ES-I3 (cell line): Measurements from ENCODE around the gene DPAGT1.

Source experiments
- H3K36me3 ChIP-seq: 2 replicates; pipeline ENCODE4 v1.6.1; 2013; ENCODE audit warnings: mild to moderate bottlenecking, low read length, control low read depth, moderate library complexity; ENCODE audit not compliant: insufficient read depth
- H3K4me1 ChIP-seq: 2 replicates; pipeline ENCODE4 v1.6.1; 2013; ENCODE audit warnings: mild to moderate bottlenecking, control low read depth, low read length; ENCODE audit not compliant: insufficient read depth
- H3K9ac ChIP-seq: 2 replicates; pipeline ENCODE4 v1.6.1; 2013; ENCODE audit warnings: low read depth, mild to moderate bottlenecking, low read length, moderate library complexity
- H3K9me3 ChIP-seq: 2 replicates; pipeline ENCODE4 v1.6.1; 2013; ENCODE audit warnings: mild to moderate bottlenecking, low read length, moderate library complexity; ENCODE audit not compliant: control insufficient read depth, insufficient read depth

The DPAGT1 gene

DNA sequence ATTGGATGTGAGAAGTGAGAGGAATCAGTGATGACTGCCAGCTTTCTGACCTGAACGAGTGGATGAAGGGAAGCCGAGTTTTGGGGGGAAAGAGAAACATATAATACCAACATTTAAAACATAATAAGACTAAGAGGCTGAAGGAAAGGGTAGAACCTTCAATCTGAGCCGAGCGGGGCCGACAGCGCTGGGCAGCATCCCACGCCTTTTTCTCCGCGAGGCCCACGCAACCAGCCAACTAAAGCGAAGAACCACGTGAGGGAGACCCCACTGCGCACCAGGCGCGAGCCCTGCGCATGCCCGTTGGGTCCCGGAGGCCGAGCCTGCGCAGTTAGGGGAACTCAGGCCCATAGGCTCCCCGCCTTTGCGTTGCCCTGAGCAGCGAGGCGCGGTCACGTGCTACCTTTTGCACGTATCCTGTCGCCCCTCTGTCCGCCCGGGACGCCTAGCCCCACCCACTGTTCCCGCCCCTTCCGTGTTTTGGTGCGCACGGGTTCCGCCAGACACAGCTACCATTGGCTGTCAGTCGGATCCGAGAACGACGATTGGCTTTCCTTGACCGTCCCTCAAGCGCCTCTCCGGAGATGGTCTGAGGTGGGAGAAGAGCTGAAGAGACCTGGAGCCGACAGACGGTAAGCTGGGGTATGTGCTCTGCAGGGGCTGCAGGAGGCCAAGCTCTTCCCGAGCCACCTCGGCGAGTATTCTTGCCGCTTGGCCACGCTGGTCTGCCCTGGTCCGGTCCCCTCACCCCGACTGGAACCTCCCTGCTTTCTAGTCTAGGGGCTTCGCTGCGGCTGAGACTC lies 19.6 kb upstream of the DPAGT1 start, which contains the start of gene HINFP:
Gene HINFP (plus strand): TSS at position 573 of the 803 bp plus-strand sequence. CDS start 5,365 bp downstream, outside the sequence.
- Histone ChIP-seq H3K9ac (peak within 1 kb of the TSS; percentile 95), H3K4me1 (no peaks in the 10 kb centered on the region), H3K36me3 (no peaks in the 10 kb centered on the region), H3K9me3 (no peaks in the 10 kb centered on the region)

DNA sequence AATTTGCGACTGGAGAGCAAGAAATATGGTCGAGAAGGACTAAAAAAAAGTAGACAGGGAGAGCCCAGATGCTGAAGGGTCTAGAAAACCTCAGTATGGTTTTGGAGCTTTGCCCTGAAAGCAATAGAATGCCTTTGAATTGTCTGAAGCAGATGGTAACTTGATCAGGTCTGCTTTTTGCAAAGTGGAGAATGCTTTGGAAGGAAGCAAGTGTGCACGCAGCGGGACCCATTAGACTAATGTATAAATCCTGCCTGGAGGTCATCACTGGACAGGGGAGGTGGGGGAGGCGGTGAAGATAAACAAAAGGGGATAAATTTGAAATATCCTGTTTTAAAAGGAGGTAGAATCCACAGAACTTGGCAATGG lies 19.0 kb upstream of the DPAGT1 start:
- H3K36me3 ChIP-seq: no peaks in the 10 kb centered on the region

DNA sequence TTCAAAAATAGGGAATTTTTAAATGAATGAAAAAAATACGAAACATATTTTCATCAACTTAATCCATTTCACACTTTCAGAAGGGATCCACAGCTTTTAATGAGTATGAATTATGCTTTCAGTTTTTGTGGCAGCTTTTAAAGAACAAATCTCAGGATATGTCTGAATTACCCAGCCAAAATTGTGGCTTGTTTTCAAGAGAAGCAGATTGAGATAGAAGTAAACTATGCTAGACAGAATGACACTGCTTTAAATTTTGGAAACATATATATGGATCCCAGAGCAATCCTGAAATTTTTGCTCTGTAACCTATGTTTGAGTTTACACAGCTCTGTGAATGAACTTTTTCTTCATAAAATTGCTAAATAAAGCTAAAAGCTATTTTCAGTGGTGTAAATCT lies 17.3 kb upstream of the DPAGT1 start:
- Histone ChIP-seq H3K36me3 (no peaks in the 10 kb centered on the region), H3K9ac (no peak overlapping the region), H3K4me1 (no peaks in the 10 kb centered on the region), H3K9me3 (no peaks in the 10 kb centered on the region)

More for the DNA sequence above, 19.0 kb upstream of the DPAGT1 start:
- peak overlapping the region; percentile 82 for H3K9ac ChIP-seq
- H3K4me1 ChIP-seq: no peaks in the 10 kb centered on the region
- no peaks in the 10 kb centered on the region for H3K9me3 ChIP-seq

DNA sequence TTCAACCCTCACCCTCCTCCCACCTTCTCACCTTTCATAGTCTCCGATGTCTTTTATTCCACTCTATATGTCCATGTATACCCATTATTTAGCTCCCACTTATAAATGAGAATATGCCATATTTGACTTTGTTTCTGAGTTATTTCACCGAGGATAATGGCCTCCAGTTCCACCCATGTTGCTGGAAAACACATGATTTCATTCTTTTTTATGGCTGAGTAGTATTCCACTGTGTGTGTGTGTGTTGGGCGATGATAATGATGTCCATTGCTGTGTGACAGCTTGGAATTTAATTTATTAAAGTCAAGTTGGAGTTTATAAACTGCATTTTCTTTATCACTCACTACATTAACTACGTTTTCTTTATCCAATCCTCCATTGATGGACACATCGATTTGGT lies 16.6 kb upstream of the DPAGT1 start:
- Histone ChIP-seq H3K36me3 (no peaks in the 10 kb centered on the region), H3K9me3 (no peaks in the 10 kb centered on the region), H3K9ac (no peak overlapping the region), H3K4me1 (no peaks in the 10 kb centered on the region; the same call in 1 of the 2 replicates)

DNA sequence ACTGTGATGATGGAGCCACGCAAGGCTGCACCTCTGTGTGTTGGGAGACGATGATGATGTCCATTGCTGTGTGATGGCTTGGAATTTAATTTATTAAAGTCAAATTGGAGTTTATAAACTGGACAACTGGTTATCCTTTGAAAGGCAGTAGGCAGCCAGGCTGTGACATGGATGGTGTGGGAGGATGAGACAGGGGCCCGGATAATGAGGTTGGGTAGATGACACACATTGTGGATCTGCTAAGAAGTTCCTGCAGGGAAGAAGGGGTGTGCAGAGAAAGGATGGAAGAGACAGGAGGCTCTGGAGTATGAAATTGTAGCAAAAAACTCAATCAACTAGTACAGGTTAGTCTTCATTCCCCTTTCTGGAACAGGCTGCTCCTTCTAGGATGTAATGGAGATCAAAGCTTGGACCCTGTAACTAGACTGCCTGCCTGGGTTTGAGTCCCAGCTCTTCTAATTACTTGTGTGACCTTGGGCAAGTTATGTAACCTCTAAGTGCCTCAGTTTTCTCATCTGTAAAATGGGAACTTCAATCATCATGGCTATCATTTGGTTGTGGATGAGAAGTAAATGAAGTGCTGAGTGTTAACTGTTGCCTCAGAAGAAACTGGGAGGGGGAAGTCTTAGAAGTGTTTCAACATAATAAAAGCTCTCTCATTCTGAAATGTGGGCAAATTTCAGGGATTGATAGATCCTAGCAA lies 15.5 kb upstream of the DPAGT1 start:
- H3K36me3 ChIP-seq: no peaks in the 10 kb centered on the region
- peaks cover 3% of the 10 kb centered on the region; the same call in 1 of the 2 replicates for H3K4me1 ChIP-seq
- no peak overlapping the region for H3K9ac ChIP-seq
- H3K9me3 ChIP-seq: no peaks in the 10 kb centered on the region

DNA sequence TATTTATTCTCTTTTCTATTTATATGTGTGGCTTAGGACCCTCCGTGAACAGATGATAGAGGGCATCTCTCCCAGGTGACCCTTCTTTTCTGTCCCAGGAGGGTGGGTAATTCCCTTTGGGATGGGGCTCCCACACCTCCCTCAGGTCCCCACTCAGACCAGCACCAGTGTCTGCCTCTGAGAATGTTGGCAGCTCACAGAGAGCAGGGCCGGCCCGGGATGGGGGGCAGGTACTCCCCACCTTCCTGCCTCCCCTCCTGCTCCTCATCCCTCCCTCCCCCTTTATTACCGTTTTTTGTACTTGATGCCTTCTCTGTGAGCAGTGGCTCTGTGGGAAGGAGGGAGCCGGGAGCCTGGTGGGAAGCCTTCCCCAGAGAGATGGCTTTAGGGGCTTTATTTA lies 14.9 kb upstream of the DPAGT1 start:
- Histone ChIP-seq H3K9me3 (no peaks in the 10 kb centered on the region), H3K4me1 (peaks cover 3% of the 10 kb centered on the region; the same call in 1 of the 2 replicates), H3K9ac (no peak overlapping the region), H3K36me3 (no peaks in the 10 kb centered on the region)

DNA sequence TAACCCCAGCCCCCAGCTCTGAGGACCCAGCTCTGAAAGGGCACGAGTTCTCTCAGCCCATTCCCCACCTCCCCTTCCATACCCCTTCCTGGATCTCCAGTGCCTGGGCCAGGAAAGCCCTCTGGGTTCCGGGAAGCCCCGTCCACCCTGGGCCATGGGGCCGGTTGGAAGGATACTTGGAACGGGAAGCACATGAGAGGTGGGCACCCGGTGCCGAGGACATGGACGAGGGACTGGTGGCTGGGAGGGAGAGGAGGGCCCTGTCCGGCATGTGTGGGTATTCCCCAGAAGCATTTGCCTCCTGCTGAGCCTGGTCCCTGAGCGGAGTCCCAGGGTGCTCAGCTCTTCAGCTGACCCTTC lies 14.6 kb upstream of the DPAGT1 start:
- H3K9me3 ChIP-seq: no peaks in the 10 kb centered on the region
- no peak overlapping the region for H3K9ac ChIP-seq
- peaks cover 3% of the 10 kb centered on the region; the same call in 1 of the 2 replicates for H3K4me1 ChIP-seq
- H3K36me3 ChIP-seq: no peaks in the 10 kb centered on the region

DNA sequence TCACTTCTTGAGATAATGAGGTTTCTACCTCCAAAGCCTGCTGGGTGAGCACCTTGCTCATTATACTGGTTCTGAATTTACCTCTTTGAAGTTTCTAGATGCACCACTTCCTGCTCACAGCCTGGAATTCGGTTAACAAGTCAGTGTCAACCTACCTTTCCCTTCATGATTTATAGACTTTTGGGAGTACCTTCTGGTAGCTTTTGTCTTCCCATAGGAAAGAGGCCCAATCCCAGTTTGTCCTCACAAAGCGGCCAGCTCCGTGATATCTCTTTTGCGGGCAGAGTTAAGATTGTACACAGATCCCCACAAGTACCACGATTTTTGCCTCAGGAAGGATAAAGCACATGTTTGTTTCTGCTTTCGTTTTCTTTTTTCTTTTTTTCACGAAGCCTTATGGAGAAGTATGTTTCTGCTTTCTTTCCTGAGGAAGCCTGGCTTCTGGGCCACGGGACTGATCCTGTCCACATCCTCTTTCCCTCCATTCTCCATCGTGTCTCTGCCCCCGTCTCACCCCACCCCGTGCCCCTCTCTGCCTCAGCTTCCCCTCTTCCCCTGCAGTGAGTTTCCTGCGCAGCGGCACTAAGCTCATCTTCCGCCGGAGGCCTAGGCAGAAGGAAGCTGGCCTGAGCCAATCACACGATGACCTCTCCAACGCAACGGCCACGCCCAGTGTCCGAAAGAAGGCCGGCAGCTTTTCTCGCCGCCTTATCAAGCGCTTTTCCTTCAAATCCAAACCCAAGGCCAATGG lies 14.0 kb upstream of the DPAGT1 start:
- Histone ChIP-seq H3K9me3 (no peaks in the 10 kb centered on the region), H3K4me1 (peaks cover 3% of the 10 kb centered on the region; the same call in 1 of the 2 replicates), H3K36me3 (no peaks in the 10 kb centered on the region), H3K9ac (no peak overlapping the region)

DNA sequence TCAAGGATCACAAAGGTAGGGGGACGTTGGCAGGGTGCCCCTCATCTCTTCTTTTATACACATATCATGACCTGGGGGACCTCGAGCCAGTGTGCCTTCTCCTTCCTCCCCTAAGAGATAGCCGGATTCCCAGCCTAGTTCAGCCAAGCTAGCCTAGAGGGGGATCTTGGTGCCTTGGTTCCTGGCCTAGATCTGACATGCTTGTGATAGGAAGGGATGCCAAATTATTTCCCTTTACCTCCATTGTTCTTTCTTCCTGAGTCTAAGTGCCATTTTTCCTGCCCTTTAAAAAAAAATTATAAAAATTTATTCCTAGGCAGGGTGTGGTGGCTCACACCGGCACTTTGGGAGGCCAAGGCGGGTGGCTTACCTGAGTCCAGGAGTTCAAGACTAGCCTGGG lies 12.7 kb upstream of the DPAGT1 start:
- no peaks in the 10 kb centered on the region for H3K36me3 ChIP-seq

DNA sequence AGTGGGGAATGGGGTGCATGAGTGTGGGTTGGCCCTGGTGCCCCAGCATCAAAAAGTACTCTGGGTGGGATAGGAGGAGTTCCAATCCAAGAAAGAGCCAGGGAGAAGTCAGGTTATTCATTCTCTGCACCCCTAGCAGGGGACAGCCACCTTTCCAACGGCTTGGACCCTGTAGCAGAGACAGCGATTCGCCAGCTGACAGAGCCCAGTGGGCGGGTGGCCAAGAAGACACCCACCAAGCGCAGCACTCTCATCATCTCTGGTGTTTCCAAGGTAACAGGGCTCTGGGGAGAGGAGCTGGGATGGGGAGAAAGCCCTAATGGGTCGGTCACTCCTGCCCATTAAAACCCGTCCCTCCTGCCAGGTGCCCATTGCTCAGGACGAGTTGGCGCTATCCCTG lies 12.1 kb upstream of the DPAGT1 start:
- Histone ChIP-seq H3K9me3 (no peaks in the 10 kb centered on the region), H3K36me3 (no peaks in the 10 kb centered on the region), H3K9ac (no peak overlapping the region), H3K4me1 (peaks cover 3% of the 10 kb centered on the region; the same call in 1 of the 2 replicates)

More for the DNA sequence above, 12.7 kb upstream of the DPAGT1 start:
- Histone ChIP-seq H3K4me1 (peaks cover 3% of the 10 kb centered on the region; the same call in 1 of the 2 replicates), H3K9ac (no peak overlapping the region), H3K9me3 (no peaks in the 10 kb centered on the region)

DNA sequence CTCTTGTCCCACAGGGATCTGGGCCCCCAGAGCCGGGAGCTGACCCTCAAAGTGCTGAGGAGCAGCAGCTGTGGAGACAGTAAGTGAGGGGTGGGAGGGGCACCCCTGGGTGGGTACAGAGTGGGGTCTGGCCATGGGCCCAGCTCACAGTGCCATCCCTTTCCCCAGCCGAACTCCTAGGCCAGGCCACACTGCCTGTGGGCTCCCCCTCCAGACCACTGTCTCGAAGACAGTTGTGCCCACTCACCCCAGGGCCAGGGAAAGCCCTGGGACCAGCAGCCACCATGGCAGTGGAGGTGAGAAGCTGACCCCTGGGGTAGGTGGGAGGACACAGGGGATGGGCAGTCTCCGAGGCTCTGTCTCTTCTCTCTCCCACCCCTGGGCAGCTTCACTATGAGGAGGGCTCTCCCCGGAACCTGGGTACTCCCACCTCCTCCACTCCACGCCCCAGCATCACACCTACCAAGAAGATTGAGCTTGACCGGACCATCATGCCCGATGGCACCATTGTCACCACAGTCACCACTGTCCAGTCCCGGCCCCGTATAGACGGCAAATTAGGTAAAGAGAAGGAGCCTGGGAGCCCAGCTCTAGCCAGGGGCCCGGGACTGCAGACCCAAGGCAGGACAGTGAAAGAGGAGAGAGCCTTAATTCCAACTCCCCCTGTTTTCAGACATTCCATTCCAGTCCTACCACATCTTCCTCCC lies 10.8 kb upstream of the DPAGT1 start:
- Histone ChIP-seq H3K9me3 (no peaks in the 10 kb centered on the region), H3K9ac (no peak overlapping the region), H3K36me3 (no peaks in the 10 kb centered on the region), H3K4me1 (peaks cover 3% of the 10 kb centered on the region; the same call in 1 of the 2 replicates)

DNA sequence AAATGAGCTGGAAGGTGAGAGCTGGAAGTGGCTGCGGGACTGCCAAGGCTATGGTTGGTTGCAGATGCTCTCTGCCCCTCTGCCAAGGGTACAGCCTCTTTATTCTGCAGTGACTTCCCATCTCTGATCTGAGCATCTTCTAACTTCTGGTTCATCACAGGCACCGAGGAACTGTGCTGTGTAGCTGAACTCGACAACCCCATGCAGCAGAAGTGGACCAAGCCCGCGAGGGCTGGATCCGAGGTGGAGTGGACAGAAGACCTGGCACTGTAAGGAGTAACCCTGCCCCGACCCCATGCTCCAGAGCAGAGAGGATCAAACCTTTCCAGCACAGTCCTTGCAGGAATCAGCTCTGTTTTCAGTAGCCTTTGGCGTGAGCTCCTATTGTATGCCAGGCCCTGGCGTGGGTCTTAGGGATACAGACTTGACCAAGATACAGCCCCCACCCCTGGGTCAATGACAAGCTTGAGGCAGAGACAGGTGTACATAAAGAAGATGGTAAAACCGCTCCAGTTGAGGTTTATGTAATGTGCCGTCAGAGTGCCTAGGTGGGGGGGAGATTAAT lies 9.8 kb upstream of the DPAGT1 start:
- no peaks in the 10 kb centered on the region for H3K9me3 ChIP-seq
- peaks cover 6% of the 10 kb centered on the region for H3K4me1 ChIP-seq
- no peak overlapping the region for H3K9ac ChIP-seq
- H3K36me3 ChIP-seq: no peaks in the 10 kb centered on the region

DNA sequence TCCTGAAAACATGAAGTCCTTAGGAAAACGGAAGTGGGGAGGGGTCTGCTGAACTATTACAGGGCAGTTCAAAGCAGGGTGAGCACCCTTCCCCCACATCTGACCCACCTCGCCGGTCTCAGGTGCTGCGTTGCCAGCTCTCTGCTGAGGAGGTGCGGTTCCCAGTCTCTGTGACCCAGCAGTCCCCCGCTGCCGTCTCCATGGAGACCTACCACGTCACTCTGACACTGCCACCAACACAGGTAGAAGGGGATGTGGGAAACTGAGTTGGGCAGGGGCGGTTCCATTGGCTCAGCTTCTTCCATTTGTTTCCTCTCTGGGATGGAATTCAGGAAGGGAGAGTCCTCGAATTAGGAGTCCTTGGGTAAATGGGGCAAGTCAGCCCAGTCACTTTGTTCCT lies 8.8 kb upstream of the DPAGT1 start:
- H3K4me1 ChIP-seq: peaks cover 12% of the 10 kb centered on the region
- H3K9ac ChIP-seq: no peak overlapping the region
- H3K9me3 ChIP-seq: no peaks in the 10 kb centered on the region
- H3K36me3 ChIP-seq: no peaks in the 10 kb centered on the region

DNA sequence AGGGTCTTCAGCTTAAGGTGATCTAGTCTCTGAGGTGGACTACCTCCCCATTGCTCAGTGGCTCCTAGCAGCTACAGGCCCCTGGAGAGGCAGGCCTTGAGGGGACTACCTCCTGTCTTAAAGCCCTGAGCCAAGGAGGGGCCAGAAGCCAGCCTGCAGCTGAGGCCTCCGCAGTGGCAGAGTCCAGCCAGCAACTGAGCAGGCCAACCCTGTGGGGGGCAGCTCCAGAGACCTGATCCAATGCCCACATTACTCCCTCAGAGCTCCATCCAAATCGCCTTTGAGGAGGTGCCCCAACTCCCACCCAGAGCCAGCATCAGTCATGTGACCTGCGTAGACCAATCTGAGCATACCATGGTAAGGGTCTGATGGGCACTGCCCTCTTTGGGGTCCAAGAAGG lies 8.2 kb upstream of the DPAGT1 start:
- no peaks in the 10 kb centered on the region for H3K9me3 ChIP-seq
- H3K9ac ChIP-seq: no peak overlapping the region
- no peaks in the 10 kb centered on the region for H3K36me3 ChIP-seq
- peaks cover 12% of the 10 kb centered on the region for H3K4me1 ChIP-seq
